ENCODE measurements around the gene ANKRD37. TPM values are rescaled to one million over a fixed set of nuclear protein-coding genes. Genes with fewer than 3 reads are reported as not detected.
A peak's percentile ranks its signal among the peaks of the same experiment; 100 is the strongest.

The ANKRD37 gene
- polyA plus RNA-seq, 3 donors from 2014 or later: 7.1 to 10.0 (median 8.4) TPM

DNA sequence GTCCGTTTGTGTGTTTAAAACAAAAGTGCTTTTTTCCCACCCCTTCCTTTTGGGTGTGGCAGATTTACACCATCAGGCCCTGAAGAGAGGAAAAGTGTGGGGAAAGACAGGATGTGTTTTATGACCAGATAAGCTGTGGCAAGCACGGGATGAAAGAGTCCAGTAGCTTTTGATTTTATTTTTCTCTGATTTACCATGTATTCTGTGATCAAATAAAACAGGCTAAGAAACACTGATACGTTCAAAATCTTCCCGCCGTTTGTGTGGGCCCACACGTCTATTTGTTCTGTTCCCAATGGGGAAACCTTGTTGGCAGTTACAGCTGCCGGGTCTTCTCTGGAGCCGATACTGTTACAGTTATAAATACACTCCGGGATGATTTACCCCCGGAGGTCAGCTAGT, 11.7 kb upstream of the ANKRD37 start:
- Mint-ChIP-seq H3K36me3 (peaks cover 0 to 12% (median 8%) of the 10 kb centered on the region in 3 donors), H3K27me3 (ENCODE audit: low read depth in 3 of 3) (peaks cover 3 to 13% (median 13%) of the 10 kb centered on the region in 3 donors), H3K4me3 (peak overlapping the region in 2 of 5 donors; percentile 21 to 56), H3K27ac (no peak overlapping the region), H3K4me1 (peaks cover 9 to 13% of the 10 kb centered on the region in 2 donors), H3K9me3 (peaks cover 0 to 4% (median 2%) of the 10 kb centered on the region in 6 donors)
- no peak for DNase-seq

DNA sequence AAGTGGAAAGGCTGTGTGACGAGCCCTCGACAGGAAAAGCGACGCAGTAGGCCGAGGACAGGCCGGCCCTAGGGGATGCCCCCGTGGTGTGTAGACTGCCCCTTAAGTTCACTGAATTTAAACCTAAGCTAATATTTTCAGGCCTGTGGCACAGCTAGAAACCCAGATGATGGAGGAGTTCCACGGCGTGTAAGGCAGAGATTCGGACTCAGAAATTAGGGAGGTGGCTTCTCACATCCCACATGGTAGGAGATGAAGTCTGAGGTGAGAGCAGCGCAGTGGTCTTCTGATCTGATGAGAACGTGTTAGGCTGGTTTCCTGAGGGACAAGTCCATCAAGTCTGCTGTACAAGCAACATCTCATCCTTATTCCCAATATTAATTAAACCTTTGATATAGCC, 8.7 kb upstream of the ANKRD37 start:
- no peak overlapping the region for H3K27ac Mint-ChIP-seq
- peaks cover 9 to 13% of the 10 kb centered on the region in 2 donors for H3K4me1 Mint-ChIP-seq
- no peak for DNase-seq
- H3K36me3 Mint-ChIP-seq: peaks cover 0 to under 1% (median 0%) of the 10 kb centered on the region in 3 donors
- H3K4me3 Mint-ChIP-seq: no peak overlapping the region
- peaks cover 3 to 13% (median 13%) of the 10 kb centered on the region in 3 donors for H3K27me3 Mint-ChIP-seq (ENCODE audit: low read depth in 3 of 3)
- H3K9me3 Mint-ChIP-seq: no peaks in the 10 kb centered on the region

DNA sequence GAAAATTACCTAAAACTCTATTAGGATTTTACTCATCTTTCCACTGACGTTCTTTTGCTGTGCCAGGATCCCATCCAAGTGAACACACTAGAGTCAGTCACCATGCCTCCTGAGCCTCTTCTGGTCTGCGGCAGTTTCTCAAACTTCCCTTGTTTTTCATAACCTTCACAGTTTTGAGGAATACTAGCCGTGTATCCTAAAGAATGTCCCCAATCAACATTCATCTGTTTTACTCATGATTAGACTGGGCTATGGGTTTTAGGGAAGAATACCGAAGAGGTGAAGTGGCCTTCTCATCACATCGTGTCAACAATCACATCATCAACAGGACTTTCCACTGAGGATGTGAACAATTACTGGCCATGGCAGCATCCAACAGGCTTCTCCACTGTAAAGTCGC, 5.7 kb upstream of the ANKRD37 start:
- no peak overlapping the region for H3K27ac Mint-ChIP-seq
- no peak overlapping the region for H3K4me3 Mint-ChIP-seq
- H3K4me1 Mint-ChIP-seq: peaks cover 13 to 16% of the 10 kb centered on the region in 2 donors

GRCh38 chr4:185392156-185392555, 4.5 kb upstream of the ANKRD37 start:
- Mint-ChIP-seq H3K27me3 (ENCODE audit: low read depth in 3 of 3) (peaks cover 0 to 11% (median 10%) of the 10 kb centered on the region in 3 donors), H3K4me3 (no peak overlapping the region), H3K9me3 (no peaks in the 10 kb centered on the region), H3K36me3 (no peaks in the 10 kb centered on the region), H3K27ac (peak overlapping the region in 3 of 6 donors; percentile 2 to 7 (median 5)), H3K4me1 (peaks cover 18 to 21% of the 10 kb centered on the region in 2 donors)
- DNase-seq: no peak

More for the DNA sequence above, 5.7 kb upstream of the ANKRD37 start:
- no peaks in the 10 kb centered on the region for H3K9me3 Mint-ChIP-seq
- DNase-seq: no peak
- no peaks in the 10 kb centered on the region for H3K36me3 Mint-ChIP-seq
- H3K27me3 Mint-ChIP-seq (ENCODE audit: low read depth in 3 of 3): peaks cover 2 to 7% (median 7%) of the 10 kb centered on the region in 3 donors

DNA sequence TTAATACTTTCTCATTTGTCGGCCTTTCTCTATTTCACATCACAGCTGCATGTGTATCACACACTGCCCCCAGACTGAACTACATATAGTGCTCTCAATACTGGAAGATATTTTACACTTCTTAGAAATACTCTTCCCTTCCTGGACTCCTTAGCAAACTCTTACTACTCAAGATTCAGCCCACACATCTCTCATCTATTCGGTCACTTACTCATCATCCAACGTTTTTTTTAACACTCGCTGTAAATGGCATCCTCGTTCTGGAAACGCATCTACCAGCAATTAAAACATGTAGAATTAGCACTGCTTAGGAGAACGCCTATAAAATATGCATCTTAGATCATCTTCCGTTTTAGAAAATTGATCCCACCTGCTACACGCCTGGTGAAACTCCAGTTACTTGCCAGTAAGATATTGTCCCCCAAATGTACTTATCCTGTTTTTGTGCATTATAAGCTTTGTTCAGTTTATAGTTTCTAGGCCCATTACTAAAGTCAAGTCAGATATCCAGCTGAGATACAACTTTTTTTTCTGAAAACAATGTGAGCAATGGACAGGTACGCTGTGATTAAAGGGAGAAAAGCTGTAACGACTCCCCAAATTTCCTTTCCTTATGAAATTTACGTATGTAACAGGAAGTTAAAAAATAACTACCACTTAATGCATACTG, 1.9 kb upstream of the ANKRD37 start:
- Mint-ChIP-seq H3K36me3 (peaks cover 0 to 4% (median 0%) of the 10 kb centered on the region in 3 donors), H3K4me3 (peak overlapping the region; percentile 94 to 98 (median 96)), H3K27ac (peak overlapping the region; percentile 97 to 99 (median 98)), H3K4me1 (peaks cover 19 to 26% of the 10 kb centered on the region in 2 donors), H3K9me3 (no peaks in the 10 kb centered on the region), H3K27me3 (ENCODE audit: low read depth in 3 of 3) (peaks cover 0 to 8% (median 6%) of the 10 kb centered on the region in 3 donors)
- DNase-seq: peak in 1 of 3 donors; percentile 4

GRCh38 chr4:185395238-185395955, 1.2 kb upstream of the ANKRD37 start, which contains the start of gene LRP2BP:
TSS of gene LRP2BP (minus strand) at chr4:185395924. CDS start at chr4:185378186, 17,738 bp downstream.
- Mint-ChIP-seq H3K9me3 (no peaks in the 10 kb centered on the region), H3K36me3 (peaks cover 0 to 11% (median 0%) of the 10 kb centered on the region in 3 donors), H3K27me3 (ENCODE audit: low read depth in 3 of 3) (peaks cover 0 to 8% (median 6%) of the 10 kb centered on the region in 3 donors), H3K4me1 (peaks cover 19 to 26% of the 10 kb centered on the region in 2 donors), H3K27ac (peak within 1 kb of the TSS; percentile 97 to 99 (median 98)), H3K4me3 (peak within 1 kb of the TSS; percentile 94 to 98 (median 96))
- peak; percentile 19 to 29 (median 28) for DNase-seq

- peak; percentile 97 for DNase-seq
- Mint-ChIP-seq H3K4me1 (peaks cover 19 to 26% of the 10 kb centered on the region in 2 donors), H3K27me3 (ENCODE audit: low read depth in 3 of 3) (peaks cover 0 to 8% (median 6%) of the 10 kb centered on the region in 3 donors), H3K4me3 (peak overlapping the region; percentile 94 to 98 (median 96)), H3K27ac (peak overlapping the region; percentile 97 to 99 (median 98)), H3K9me3 (no peaks in the 10 kb centered on the region), H3K36me3 (peaks cover 0 to 12% (median 6%) of the 10 kb centered on the region in 3 donors)
Observed at GRCh38 chr4:185395956-185396723, 501 bp upstream of the ANKRD37 start.

DNA sequence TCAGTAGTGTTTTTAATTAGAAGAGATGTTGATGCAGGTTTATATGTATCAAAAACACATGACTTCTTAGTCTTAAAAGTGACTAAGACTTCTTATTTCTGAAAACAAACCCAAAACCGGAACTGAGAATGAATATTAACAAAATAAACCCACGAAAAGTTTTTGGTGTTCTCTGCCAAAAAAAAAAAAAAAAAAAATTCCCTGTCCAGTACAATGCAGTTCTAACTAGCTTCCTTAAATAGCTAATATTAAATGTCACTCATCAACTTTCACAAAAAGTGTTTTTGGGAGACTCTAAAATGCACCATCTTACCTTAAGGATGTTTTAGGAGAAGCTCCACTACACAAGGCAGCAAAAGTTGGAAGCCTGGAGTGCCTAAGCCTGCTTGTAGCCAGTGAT, 2.0 kb downstream of the ANKRD37 start:
- DNase-seq: no peak
- Mint-ChIP-seq H3K4me3 (peak overlapping the region in 1 of 5 donors; percentile 47), H3K27ac (peak overlapping the region in 2 of 6 donors; percentile 29 to 35), H3K36me3 (peaks cover 3 to 29% (median 16%) of the 10 kb centered on the region in 3 donors), H3K9me3 (no peaks in the 10 kb centered on the region), H3K4me1 (peaks cover 19 to 26% of the 10 kb centered on the region in 2 donors), H3K27me3 (ENCODE audit: low read depth in 3 of 3) (peaks cover 0 to 8% (median 6%) of the 10 kb centered on the region in 3 donors)

GRCh38 chr4:185399466-185399865, 2.8 kb downstream of the ANKRD37 start:
- Mint-ChIP-seq H3K9me3 (no peaks in the 10 kb centered on the region), H3K27ac (no peak overlapping the region), H3K4me3 (no peak overlapping the region), H3K4me1 (peaks cover 18 to 24% of the 10 kb centered on the region in 2 donors), H3K27me3 (ENCODE audit: low read depth in 3 of 3) (peaks cover 0 to 8% (median 6%) of the 10 kb centered on the region in 3 donors), H3K36me3 (peaks cover 3 to 32% (median 19%) of the 10 kb centered on the region in 3 donors)
- DNase-seq: no peak

DNA sequence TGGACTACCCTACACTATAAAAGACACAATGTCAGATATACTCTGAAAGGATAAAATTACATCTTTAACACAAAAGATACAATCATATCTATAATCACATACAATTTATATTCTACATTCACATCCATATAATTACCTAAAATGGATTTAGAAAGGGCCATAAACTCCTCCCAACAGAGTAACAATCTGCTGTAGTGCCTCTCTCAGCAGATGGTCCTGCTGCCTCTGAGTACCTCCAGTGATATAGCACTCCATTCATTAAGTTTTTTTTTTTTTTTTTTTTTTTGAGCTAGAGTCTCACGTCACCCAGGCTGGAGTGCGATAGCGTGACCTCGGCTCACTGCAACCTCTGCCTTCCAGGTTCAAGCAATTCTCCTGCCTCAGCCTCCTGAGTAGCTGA, 7.4 kb downstream of the ANKRD37 start:
- Mint-ChIP-seq H3K27ac (no peak overlapping the region), H3K36me3 (peaks cover 10 to 48% (median 30%) of the 10 kb centered on the region in 3 donors), H3K9me3 (no peaks in the 10 kb centered on the region), H3K27me3 (ENCODE audit: low read depth in 3 of 3) (no peaks in the 10 kb centered on the region), H3K4me3 (no peak overlapping the region), H3K4me1 (no peaks in the 10 kb centered on the region)
- DNase-seq: no peak

- no peaks in the 10 kb centered on the region for H3K4me1 Mint-ChIP-seq
- no peak overlapping the region for H3K4me3 Mint-ChIP-seq
- no peak for DNase-seq
- no peaks in the 10 kb centered on the region for H3K9me3 Mint-ChIP-seq
- H3K36me3 Mint-ChIP-seq: peaks cover 16 to 42% (median 38%) of the 10 kb centered on the region in 3 donors
- peak overlapping the region in 1 of 6 donors; percentile 47 for H3K27ac Mint-ChIP-seq
- no peaks in the 10 kb centered on the region for H3K27me3 Mint-ChIP-seq (ENCODE audit: low read depth in 3 of 3)
Observed at GRCh38 chr4:185405296-185405999, 8.8 kb downstream of the ANKRD37 start.

DNA sequence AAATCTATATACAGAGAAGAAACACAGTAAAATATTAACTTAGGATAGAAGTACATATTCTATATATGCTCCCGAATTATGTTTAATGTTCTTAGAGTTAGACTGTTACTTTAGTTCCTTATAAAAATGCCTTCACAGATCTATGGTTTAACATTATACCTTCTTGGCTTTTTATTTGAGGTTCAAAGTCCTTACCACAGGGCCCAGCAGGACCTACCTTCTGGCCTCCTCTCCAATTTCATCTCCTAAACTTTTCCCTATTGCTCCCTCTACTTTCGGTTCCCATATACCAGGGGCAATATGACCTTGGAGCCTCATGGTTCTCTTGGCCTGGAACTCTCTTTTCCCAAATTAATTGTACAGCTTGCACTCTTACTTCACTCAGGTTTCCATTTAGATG, 11.8 kb downstream of the ANKRD37 start:
- DNase-seq: no peak
- no peaks in the 10 kb centered on the region for H3K4me1 Mint-ChIP-seq
- no peaks in the 10 kb centered on the region for H3K27me3 Mint-ChIP-seq (ENCODE audit: low read depth in 3 of 3)
- H3K4me3 Mint-ChIP-seq: no peak overlapping the region
- H3K9me3 Mint-ChIP-seq: no peaks in the 10 kb centered on the region
- H3K36me3 Mint-ChIP-seq: peaks cover 13 to 40% (median 29%) of the 10 kb centered on the region in 3 donors
- H3K27ac Mint-ChIP-seq: no peak overlapping the region

DNA sequence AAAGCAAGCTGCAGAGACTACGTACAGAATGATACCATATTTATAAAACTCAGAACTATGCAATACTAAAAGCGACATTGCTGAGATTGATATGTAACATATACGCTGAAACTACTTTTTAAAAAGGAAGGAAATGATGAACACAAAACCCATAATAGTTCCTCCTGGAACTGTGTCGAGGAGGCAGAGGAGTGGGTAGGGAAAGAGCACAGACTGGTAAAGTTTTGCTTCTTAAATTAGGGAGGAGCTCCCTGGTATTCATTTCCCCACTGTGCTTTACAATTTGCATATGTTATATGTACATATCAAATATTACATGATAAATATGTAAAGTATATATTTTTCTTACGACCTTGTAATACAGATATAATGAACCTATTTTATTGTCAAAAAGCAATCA, 15.2 kb downstream of the ANKRD37 start:
- H3K27me3 Mint-ChIP-seq (ENCODE audit: low read depth in 3 of 3): no peaks in the 10 kb centered on the region
- H3K27ac Mint-ChIP-seq: no peak overlapping the region
- no peaks in the 10 kb centered on the region for H3K4me1 Mint-ChIP-seq
- H3K4me3 Mint-ChIP-seq: no peak overlapping the region
- no peaks in the 10 kb centered on the region for H3K9me3 Mint-ChIP-seq
- peaks cover 13 to 41% (median 26%) of the 10 kb centered on the region in 3 donors for H3K36me3 Mint-ChIP-seq
- DNase-seq: no peak

Measured in immature natural killer cell (primary cell).